ENCODE measurements around the gene NME8. TPM values are rescaled to one million over a fixed set of nuclear protein-coding genes. Genes with fewer than 3 reads are reported as not detected.

The NME8 gene
- not detected in 2 replicates for total RNA-seq

GRCh38 chr7:37848297-37848696 lies at the start of gene NME8:
TSS of gene NME8 (plus strand) at chr7:37848597. CDS start at chr7:37850267, 1,670 bp downstream.

GRCh38 chr7:37916673-37917660 lies 68.6 kb downstream of the NME8 start, which contains the start of gene SFRP4:
TSS of gene SFRP4 (minus strand) at chr7:37916817. CDS start at chr7:37916537, 280 bp downstream.

GRCh38 chr7:37920305-37920848 lies 72.0 kb downstream of the NME8 start, which contains the start of gene EPDR1:
TSS of gene EPDR1 (plus strand) at chr7:37920640. CDS start at chr7:37920940, 300 bp downstream.

Other genes with a start within 250 kb of the NME8 start
- gene GPR141, start 164.8 kb upstream of the NME8 start, total RNA-seq, result not detected in 2 replicates
- 0.25 and 1.5 TPM in 2 replicates for gene SFRP4, start 68.2 kb downstream of the NME8 start, total RNA-seq
- 12.1 and 14.9 TPM in 2 replicates for gene EPDR1, start 72.0 kb downstream of the NME8 start, total RNA-seq